Lower lobe of right lung (tissue), 2 donors: ENCODE results near the gene MBOAT2. TPM values are rescaled to one million over a fixed set of nuclear protein-coding genes. Genes with fewer than 3 reads are reported as not detected.

Experiments
- ATAC-seq, 2 donors: fragments of 200-7000 bp; cut with Tn5 transposase; one replicate each; pipeline ENCODE4 v1.9.1; 2020 to 2022; ENCODE audit warnings: mild to moderate bottlenecking in 2 of 2, moderate library complexity in 2 of 2
- DNase-seq: peaks from one replicate; pipeline ENCODE4 v3.0.0-alpha.2; 2020
- H3K27ac ChIP-seq: fragments of 200-600 bp; one replicate; pipeline ENCODE4 v1.8.0; 2022
- H3K27me3 ChIP-seq: fragments of 200-600 bp; one replicate; pipeline ENCODE4 v1.8.0; 2022; ENCODE audit warnings: low read depth
- H3K36me3 ChIP-seq: fragments of 200-600 bp; one replicate; pipeline ENCODE4 v1.8.0; 2022; ENCODE audit warnings: mild to moderate bottlenecking
- H3K4me1 ChIP-seq: fragments of 200-600 bp; one replicate; pipeline ENCODE4 v1.8.0; 2022
- H3K4me3 ChIP-seq: fragments of 200-600 bp; one replicate; pipeline ENCODE4 v1.8.0; 2022; ENCODE audit warnings: mild to moderate bottlenecking
- H3K9me3 ChIP-seq: fragments of 200-600 bp; one replicate; pipeline ENCODE4 v1.8.0; 2022
- CTCF ChIP-seq: fragments of 200-600 bp; IDR thresholded peaks from one replicate; pipeline ENCODE4 v1.8.0; 2022; ENCODE audit warnings: antibody characterized with exemption, mild to moderate bottlenecking
- intact Hi-C: fragments of 100-400 bp; cut with DNase I; formaldehyde crosslinking; loops from one replicate; pipeline ENCODE4 v1.11.0; 2022
- total RNA-seq: library from RNA; stranded (reverse); fragmentation: NEBNext Ultra II Directional; extraction: Animal tissue kit (Norgen Biotek cat#: 25700); gene quantifications from one replicate; pipeline ENCODE4 v1.2.1, GENCODE V29; 2021
- donor health status: DM: no; HTN: yes; CAD: no; lungs with severe emphysema.

MBOAT2 gene
- total RNA-seq, 1 donor from 2014 or later: 36.5 TPM

GRCh38 chr2:8966123-8966908 is 37.2 kb downstream of the MBOAT2 start:
- no peaks in the 10 kb centered on the region for H3K27me3 ChIP-seq
- no peak for DNase-seq
- H3K4me1 ChIP-seq: no peaks in the 10 kb centered on the region
- no peaks in the 10 kb centered on the region for H3K36me3 ChIP-seq
- no peaks in the 10 kb centered on the region for H3K9me3 ChIP-seq
- intact Hi-C loops: no loop called here
- TF ChIP-seq CTCF: no peak
- ATAC-seq: no peak
- H3K4me3 ChIP-seq: no peak overlapping the region
- no peak overlapping the region for H3K27ac ChIP-seq

GRCh38 chr2:8965216-8965969 is 38.1 kb downstream of the MBOAT2 start:
- no peak for ATAC-seq

GRCh38 chr2:8962890-8963289 is 40.6 kb downstream of the MBOAT2 start:
- no peak overlapping the region for H3K4me3 ChIP-seq
- no peak overlapping the region for H3K27ac ChIP-seq
- H3K9me3 ChIP-seq: no peaks in the 10 kb centered on the region
- H3K36me3 ChIP-seq: no peaks in the 10 kb centered on the region
- peaks cover 3% of the 10 kb centered on the region for H3K4me1 ChIP-seq
- H3K27me3 ChIP-seq: no peaks in the 10 kb centered on the region
- no peak for TF ChIP-seq CTCF
- intact Hi-C loops: no loop called here
- DNase-seq (no peak), ATAC-seq (no peak)

More at GRCh38 chr2:8965216-8965969, 38.1 kb downstream of the MBOAT2 start:
- H3K27me3 ChIP-seq: no peaks in the 10 kb centered on the region
- H3K36me3 ChIP-seq: no peaks in the 10 kb centered on the region
- intact Hi-C loops: no loop called here
- H3K4me1 ChIP-seq: no peaks in the 10 kb centered on the region
- H3K27ac ChIP-seq: no peak overlapping the region
- DNase-seq: no peak
- no peak for TF ChIP-seq CTCF
- no peaks in the 10 kb centered on the region for H3K9me3 ChIP-seq
- H3K4me3 ChIP-seq: no peak overlapping the region

- no peaks in the 10 kb centered on the region for H3K36me3 ChIP-seq
- no peaks in the 10 kb centered on the region for H3K27me3 ChIP-seq
- no peak overlapping the region for H3K27ac ChIP-seq
- intact Hi-C loops: no loop called here
- no peak overlapping the region for H3K4me3 ChIP-seq
- no peak for DNase-seq
- no peak for ATAC-seq
- no peak for TF ChIP-seq CTCF
- H3K9me3 ChIP-seq: peaks cover 13% of the 10 kb centered on the region
- H3K4me1 ChIP-seq: peaks cover 9% of the 10 kb centered on the region
Measured at GRCh38 chr2:8957628-8958027, 45.9 kb downstream of the MBOAT2 start.

- no peak for TF ChIP-seq CTCF
- Histone ChIP-seq H3K4me3 (no peak overlapping the region), H3K9me3 (peaks cover 13% of the 10 kb centered on the region), H3K27me3 (no peaks in the 10 kb centered on the region), H3K36me3 (no peaks in the 10 kb centered on the region), H3K27ac (no peak overlapping the region), H3K4me1 (peaks cover 9% of the 10 kb centered on the region)
- intact Hi-C loops: no loop called here
- ATAC-seq: no peak
- no peak for DNase-seq
Measured at GRCh38 chr2:8956774-8957173, 46.7 kb downstream of the MBOAT2 start.
